Neural progenitor cell (in vitro differentiated cells): ENCODE results near the gene CHST9.

Experiments used
- CTCF ChIP-seq: fragments of 200-600 bp; sonication (generic); IDR thresholded peaks from 2 replicates; pipeline ENCODE4 v1.5.1; 2017; ENCODE audit warnings: antibody characterized with exemption, mild to moderate bottlenecking
- EZH2 ChIP-seq: fragments of 200-600 bp; sonication (generic); IDR thresholded peaks from 2 replicates; pipeline ENCODE4 v1.6.1; 2017; ENCODE audit warnings: antibody characterized with exemption, mild to moderate bottlenecking, moderate library complexity
- EZH2phosphoT487 ChIP-seq: fragments of 200-600 bp; sonication (generic); IDR thresholded peaks from 2 replicates; pipeline ENCODE4 v1.6.1; 2017; ENCODE audit warnings: antibody characterized with exemption

- TF ChIP-seq CTCF = no peak
- no peak for TF ChIP-seq EZH2
- no peak for TF ChIP-seq EZH2phosphoT487
Measured at GRCh38 chr18:27135504-27136207, 49.5 kb downstream of the CHST9 start.
